Mesothelial cell of epicardium (in vitro differentiated cells): ENCODE data around the gene APCDD1L. TPM values are rescaled to one million over a fixed set of nuclear protein-coding genes. Genes with fewer than 3 reads are reported as not detected.
"Not testable (repeated sequence)": the region's sequence is repeated elsewhere in the genome, so short reads cannot be mapped to it uniquely, and the experiment has no call there.

Experiments
- DNase-seq, 2 experiments: peaks; one replicate each; pipeline ENCODE4 v3.0.0; 2021; ENCODE audit warnings: low spot score in 2 of 2; ENCODE audit not compliant: unreplicated experiment in 2 of 2
- H3K27ac Mint-ChIP-seq: 2 replicates; pipeline ENCODE4 v1.8.0; 2021; ENCODE audit warnings: mixed read lengths
- H3K27me3 Mint-ChIP-seq: 2 replicates; pipeline ENCODE4 v1.8.0; 2021; ENCODE audit warnings: low read depth, mixed read lengths
- H3K36me3 Mint-ChIP-seq: 2 replicates; pipeline ENCODE4 v1.8.0; 2021; ENCODE audit warnings: mixed read lengths
- H3K4me1 Mint-ChIP-seq: 2 replicates; pipeline ENCODE4 v1.8.0; 2021; ENCODE audit warnings: mixed read lengths
- H3K4me3 Mint-ChIP-seq: 2 replicates; pipeline ENCODE4 v1.8.0; 2021; ENCODE audit warnings: mild to moderate bottlenecking, moderate library complexity, mixed read lengths
- H3K9me3 Mint-ChIP-seq: 2 replicates; pipeline ENCODE4 v1.8.0; 2021; ENCODE audit warnings: mixed read lengths
- CTCF ChIP-seq: fragments of 200-600 bp; sonication (generic); IDR thresholded peaks from one replicate; pipeline ENCODE4 v1.5.0; 2021; ENCODE audit warnings: antibody characterized with exemption; ENCODE audit not compliant: unreplicated experiment
- total RNA-seq: library from RNA; stranded (reverse); gene quantifications from 3 replicates; pipeline ENCODE4 v1.2.1, GENCODE V29; 2021

APCDD1L gene
- total RNA-seq, 1 donor from 2014 or later = not detected

- no peak for DNase-seq
These were observed 28.1 kb upstream of the APCDD1L start for GRCh38 chr20:58543274-58543673.

GRCh38 chr20:58542411-58543095, 27.4 kb upstream of the APCDD1L start:
- H3K9me3 Mint-ChIP-seq = peaks cover 25% of the 10 kb centered on the region
- peak in 1 of 2 experiments; percentile 24 for DNase-seq
- no peak overlapping the region for H3K27ac Mint-ChIP-seq
- peaks cover 11% of the 10 kb centered on the region for H3K4me1 Mint-ChIP-seq
- H3K4me3 Mint-ChIP-seq = no peak overlapping the region
- H3K36me3 Mint-ChIP-seq = peaks cover 3% of the 10 kb centered on the region
- peaks cover 12% of the 10 kb centered on the region for H3K27me3 Mint-ChIP-seq
- TF ChIP-seq CTCF = no peak

More at GRCh38 chr20:58543274-58543673, 28.1 kb upstream of the APCDD1L start:
- no peak overlapping the region for H3K27ac Mint-ChIP-seq
- H3K4me1 Mint-ChIP-seq = peaks cover 18% of the 10 kb centered on the region
- no peaks in the 10 kb centered on the region for H3K36me3 Mint-ChIP-seq
- H3K9me3 Mint-ChIP-seq = peaks cover 18% of the 10 kb centered on the region
- H3K4me3 Mint-ChIP-seq = no peak overlapping the region
- peaks cover 12% of the 10 kb centered on the region for H3K27me3 Mint-ChIP-seq
- no peak for TF ChIP-seq CTCF

- not testable (repeated sequence) for H3K27ac Mint-ChIP-seq, DNase-seq, H3K4me3 Mint-ChIP-seq, H3K36me3 Mint-ChIP-seq, H3K27me3 Mint-ChIP-seq, H3K4me1 Mint-ChIP-seq
- peaks cover 29% of the 10 kb centered on the region for H3K9me3 Mint-ChIP-seq
These were observed 26.8 kb upstream of the APCDD1L start for GRCh38 chr20:58542034-58542410.

- Mint-ChIP-seq H3K4me1 (no peaks in the 10 kb centered on the region), H3K4me3 (no peak overlapping the region), H3K27ac (no peak overlapping the region), H3K9me3 (peaks cover 37% of the 10 kb centered on the region), H3K36me3 (peaks cover 3% of the 10 kb centered on the region), H3K27me3 (peaks cover 7% of the 10 kb centered on the region)
- DNase-seq = no peak
- TF ChIP-seq CTCF = no peak
These were observed 23.6 kb upstream of the APCDD1L start for GRCh38 chr20:58538752-58539151.

GRCh38 chr20:58537831-58538230, 22.6 kb upstream of the APCDD1L start:
- Mint-ChIP-seq H3K4me3 (no peak overlapping the region), H3K36me3 (peaks cover 3% of the 10 kb centered on the region), H3K27me3 (peaks cover 7% of the 10 kb centered on the region), H3K4me1 (no peaks in the 10 kb centered on the region), H3K9me3 (peaks cover 43% of the 10 kb centered on the region), H3K27ac (no peak overlapping the region)
- TF ChIP-seq CTCF = no peak
- no peak for DNase-seq

GRCh38 chr20:58536289-58536688, 21.1 kb upstream of the APCDD1L start:
- Mint-ChIP-seq H3K36me3 (peaks cover 12% of the 10 kb centered on the region), H3K4me1 (no peaks in the 10 kb centered on the region), H3K27ac (no peak overlapping the region), H3K4me3 (no peak overlapping the region), H3K9me3 (peaks cover 58% of the 10 kb centered on the region), H3K27me3 (peaks cover 5% of the 10 kb centered on the region)
- no peak for TF ChIP-seq CTCF
- DNase-seq = no peak
